ENCODE results near the gene MIDN.
A peak's percentile ranks its signal among the peaks of the same experiment; 100 is the strongest.

DNA sequence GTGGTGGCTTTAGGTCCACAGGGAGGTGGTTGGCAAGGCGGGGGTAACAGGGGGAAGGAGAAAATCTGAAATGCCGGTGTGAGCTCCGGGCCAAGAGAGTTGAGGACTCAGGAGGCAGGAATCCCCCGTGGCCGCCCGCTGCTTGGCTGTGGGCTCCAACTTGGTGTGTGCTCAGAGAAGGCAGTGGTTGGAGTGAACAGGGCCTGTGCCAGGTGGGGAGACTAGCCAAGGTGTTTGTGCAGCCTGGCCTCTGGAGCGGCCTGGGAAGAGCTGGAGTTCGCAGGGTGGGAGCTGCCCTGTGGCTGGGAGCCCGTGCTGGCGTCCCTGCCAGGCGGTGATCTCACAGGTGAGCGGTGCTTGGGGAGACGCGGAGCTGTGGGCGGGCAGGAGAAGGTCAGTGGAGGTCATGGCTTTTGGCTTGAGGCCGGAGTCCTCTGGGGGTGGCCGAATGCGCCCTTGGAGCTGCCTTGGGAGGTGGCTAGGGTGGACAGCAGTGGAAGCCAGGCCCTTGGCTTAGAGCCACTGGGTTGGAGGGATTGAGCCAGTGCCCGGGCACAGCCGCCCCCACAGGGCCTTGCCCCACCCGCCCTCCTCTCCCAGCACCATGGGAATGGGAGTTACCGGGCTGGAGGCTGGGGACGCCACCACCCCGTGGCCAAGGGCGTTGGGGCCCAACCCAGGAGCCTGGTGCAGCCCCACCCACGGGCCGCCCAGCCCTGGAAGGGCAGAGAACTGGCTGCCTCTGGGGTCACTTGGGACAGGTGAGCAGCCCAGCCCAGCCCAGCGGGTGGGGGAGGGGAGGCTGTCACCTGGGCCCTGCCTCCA, 13.6 kb downstream of the MIDN start:
- TF ChIP-seq, protein P1, sequence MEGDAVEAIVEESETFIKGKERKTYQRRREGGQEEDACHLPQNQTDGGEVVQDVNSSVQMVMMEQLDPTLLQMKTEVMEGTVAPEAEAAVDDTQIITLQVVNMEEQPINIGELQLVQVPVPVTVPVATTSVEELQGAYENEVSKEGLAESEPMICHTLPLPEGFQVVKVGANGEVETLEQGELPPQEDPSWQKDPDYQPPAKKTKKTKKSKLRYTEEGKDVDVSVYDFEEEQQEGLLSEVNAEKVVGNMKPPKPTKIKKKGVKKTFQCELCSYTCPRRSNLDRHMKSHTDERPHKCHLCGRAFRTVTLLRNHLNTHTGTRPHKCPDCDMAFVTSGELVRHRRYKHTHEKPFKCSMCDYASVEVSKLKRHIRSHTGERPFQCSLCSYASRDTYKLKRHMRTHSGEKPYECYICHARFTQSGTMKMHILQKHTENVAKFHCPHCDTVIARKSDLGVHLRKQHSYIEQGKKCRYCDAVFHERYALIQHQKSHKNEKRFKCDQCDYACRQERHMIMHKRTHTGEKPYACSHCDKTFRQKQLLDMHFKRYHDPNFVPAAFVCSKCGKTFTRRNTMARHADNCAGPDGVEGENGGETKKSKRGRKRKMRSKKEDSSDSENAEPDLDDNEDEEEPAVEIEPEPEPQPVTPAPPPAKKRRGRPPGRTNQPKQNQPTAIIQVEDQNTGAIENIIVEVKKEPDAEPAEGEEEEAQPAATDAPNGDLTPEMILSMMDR (IDR thresholded peaks at IDR 0.05) = no peak
- TF ChIP-seq POLR2AphosphoS5 (IDR thresholded peaks at IDR 0.05) = peak; percentile 43 to 48

All from upper lobe of left lung (tissue), 4 donors.